A549 (cell line): ENCODE data around the gene TBCE.

Experiments used
- CTCF ChIP-seq: fragments of >200 bp; sonication (Bioruptor Twin); formaldehyde crosslinking; IDR thresholded peaks from 3 replicates; pipeline ENCODE4 v1.5.1; 2016
- ELK1 ChIP-seq: fragments of 150-350 bp; IDR thresholded peaks from 2 replicates; pipeline ENCODE4 v1.6.1; 2014; ENCODE audit warnings: low read depth, mild to moderate bottlenecking, low read length
- RCOR1 ChIP-seq: fragments of 150-350 bp; IDR thresholded peaks from 2 replicates; pipeline ENCODE4 v1.6.1; 2014; ENCODE audit warnings: antibody characterized with exemption, low read length, low read depth

- TF ChIP-seq ELK1 (no peak), CTCF (no peak), RCOR1 (no peak)
Observed at GRCh38 chr1:235500971-235501540, 133.8 kb downstream of the TBCE start.
